Karpas-422 (cell line): ENCODE measurements around the gene LMO1. TPM values are rescaled to one million over a fixed set of nuclear protein-coding genes. Genes with fewer than 3 reads are reported as not detected.

ENCODE experiments used
- DNase-seq: peaks from one replicate; pipeline ENCODE4 v3.0.0-alpha.2; 2015
- H2AFZ ChIP-seq: fragments of 200-600 bp; sonication (generic); 2 replicates; pipeline ENCODE4 v1.6.1; 2014; ENCODE audit warnings: antibody characterized with exemption, low read length, mixed read lengths
- H3K27ac ChIP-seq: fragments of 200-600 bp; sonication (generic); 2 replicates; pipeline ENCODE4 v1.5.1; 2014; ENCODE audit warnings: mild to moderate bottlenecking, low read length, moderate library complexity
- H3K27me3 ChIP-seq: fragments of 200-600 bp; sonication (generic); 2 replicates; pipeline ENCODE4 v1.6.1; 2014; ENCODE audit warnings: low read length, mixed read lengths
- H3K36me3 ChIP-seq: fragments of 200-600 bp; sonication (generic); 2 replicates; pipeline ENCODE4 v1.6.1; 2014; ENCODE audit warnings: low read length, mixed read lengths; ENCODE audit not compliant: insufficient read depth
- H3K4me1 ChIP-seq: fragments of 200-600 bp; sonication (generic); 2 replicates; pipeline ENCODE4 v1.6.1; 2014; ENCODE audit warnings: mild to moderate bottlenecking, low read length, mixed read lengths
- H3K4me2 ChIP-seq: fragments of 200-600 bp; sonication (generic); 2 replicates; pipeline ENCODE4 v1.6.1; 2014; ENCODE audit warnings: low read length, low read depth, mild to moderate bottlenecking; ENCODE audit not compliant: poor library complexity, severe bottlenecking
- H3K4me3 ChIP-seq: fragments of 200-600 bp; sonication (generic); 2 replicates; pipeline ENCODE4 v1.5.1; 2014; ENCODE audit warnings: mild to moderate bottlenecking, antibody characterized with exemption, low read length, mixed read lengths
- H3K79me2 ChIP-seq: fragments of 200-600 bp; sonication (generic); 2 replicates; pipeline ENCODE4 v1.6.1; 2014; ENCODE audit warnings: mild to moderate bottlenecking, low read length, mixed read lengths
- H3K9ac ChIP-seq: fragments of 200-600 bp; sonication (generic); 2 replicates; pipeline ENCODE4 v1.6.0; 2014; ENCODE audit warnings: low read length
- H3K9me2 ChIP-seq: fragments of 200-600 bp; sonication (generic), shearing (Covaris generic); replicated peaks from 2 replicates; pipeline ENCODE4 v1.6.0; 2014; ENCODE audit warnings: mild to moderate bottlenecking, low read length, moderate library complexity; ENCODE audit not compliant: insufficient read depth
- H3K9me3 ChIP-seq: fragments of 300-700, 200-600 bp; sonication (generic); 2 replicates; pipeline ENCODE4 v1.6.1; 2014; ENCODE audit warnings: low read length, mixed read lengths
- H4K20me1 ChIP-seq: fragments of 200-600 bp; sonication (generic); 2 replicates; pipeline ENCODE4 v1.6.1; 2014; ENCODE audit warnings: mild to moderate bottlenecking, antibody characterized with exemption, low read length, low read depth; ENCODE audit not compliant: insufficient read depth
- total RNA-seq: library from RNA; depleted of rRNA; stranded (reverse); fragments of >200 nt; shearing (Covaris generic); gene quantifications from 2 replicates; pipeline ENCODE4 v1.2.3, GENCODE V29; 2014; ENCODE audit warnings: low replicate concordance

The LMO1 gene
- total RNA-seq, 1 experiment from 2014 or later, result not detected

GRCh38 chr11:8259306-8259959, 4.2 kb downstream of the LMO1 start:
- DNase-seq, result no peak
- Histone ChIP-seq H3K4me1 (no peaks in the 10 kb centered on the region), H3K9me3 (no peaks in the 10 kb centered on the region), H3K9me2 (no peaks in the 10 kb centered on the region), H3K79me2 (no peaks in the 10 kb centered on the region), H2AFZ (no peak overlapping the region), H3K27ac (no peak overlapping the region), H3K4me3 (no peak overlapping the region), H3K27me3 (no peaks in the 10 kb centered on the region), H3K4me2 (no peak overlapping the region), H3K36me3 (no peaks in the 10 kb centered on the region), H4K20me1 (no peaks in the 10 kb centered on the region), H3K9ac (no peak overlapping the region)

DNA sequence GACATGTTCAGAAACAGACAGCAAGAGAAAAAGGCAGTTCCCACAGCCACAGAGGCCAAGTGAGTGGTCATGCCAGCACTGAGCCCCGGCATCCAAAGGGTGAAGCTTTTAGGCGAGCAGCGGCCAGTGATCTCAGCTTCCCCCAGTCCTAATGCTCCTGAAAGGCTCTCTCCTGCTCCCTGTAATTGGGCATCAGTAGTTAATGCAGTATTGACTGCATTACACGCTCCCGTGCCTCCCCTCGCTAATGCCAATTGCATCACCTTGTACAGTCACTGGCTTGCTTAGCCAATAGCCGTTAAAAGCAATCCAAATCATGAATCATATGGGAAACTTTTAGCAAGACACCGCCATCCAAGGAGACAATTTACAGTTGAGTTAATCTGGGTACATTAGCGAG, 4.9 kb downstream of the LMO1 start:
- Histone ChIP-seq H3K4me2 (no peak overlapping the region), H3K4me1 (no peaks in the 10 kb centered on the region), H3K27me3 (no peaks in the 10 kb centered on the region), H3K27ac (no peak overlapping the region), H3K79me2 (no peaks in the 10 kb centered on the region), H2AFZ (no peak overlapping the region), H3K36me3 (no peaks in the 10 kb centered on the region), H3K9ac (no peak overlapping the region), H3K9me3 (no peaks in the 10 kb centered on the region), H3K4me3 (no peak overlapping the region), H3K9me2 (no peaks in the 10 kb centered on the region), H4K20me1 (no peaks in the 10 kb centered on the region)
- DNase-seq, result no peak

DNA sequence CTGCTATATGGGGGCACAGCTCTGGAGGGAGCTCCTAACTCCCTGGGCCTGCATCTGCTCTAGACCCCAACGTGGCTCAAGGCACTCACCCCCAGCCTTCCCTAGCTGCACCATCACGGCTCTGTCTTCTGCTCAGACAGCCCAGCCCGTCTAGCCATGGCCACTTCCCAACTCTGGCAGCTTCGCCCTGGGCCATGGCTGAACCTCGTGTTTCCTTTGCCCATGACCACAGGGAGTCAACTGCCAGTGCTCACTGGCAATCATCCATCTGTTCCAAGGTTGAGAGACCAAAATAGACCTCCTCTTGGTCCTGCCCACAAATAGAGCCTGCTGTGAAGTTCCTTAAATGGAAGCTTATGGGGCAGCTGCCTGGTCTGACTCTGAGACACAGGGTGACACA, 5.4 kb downstream of the LMO1 start:
- no peak overlapping the region for H3K9ac ChIP-seq
- no peaks in the 10 kb centered on the region for H3K79me2 ChIP-seq
- no peaks in the 10 kb centered on the region for H4K20me1 ChIP-seq
- no peaks in the 10 kb centered on the region for H3K36me3 ChIP-seq
- no peak for DNase-seq
- no peaks in the 10 kb centered on the region for H3K4me1 ChIP-seq
- H3K4me3 ChIP-seq, result no peak overlapping the region
- no peaks in the 10 kb centered on the region for H3K27me3 ChIP-seq
- H3K9me2 ChIP-seq, result no peaks in the 10 kb centered on the region
- H2AFZ ChIP-seq, result no peak overlapping the region
- H3K9me3 ChIP-seq, result no peaks in the 10 kb centered on the region
- no peak overlapping the region for H3K27ac ChIP-seq
- H3K4me2 ChIP-seq, result no peak overlapping the region

- no peaks in the 10 kb centered on the region for H3K79me2 ChIP-seq
- H3K9me2 ChIP-seq, result no peaks in the 10 kb centered on the region
- no peak overlapping the region for H2AFZ ChIP-seq
- H3K27ac ChIP-seq, result no peak overlapping the region
- no peaks in the 10 kb centered on the region for H3K9me3 ChIP-seq
- H3K36me3 ChIP-seq, result no peaks in the 10 kb centered on the region
- no peak for DNase-seq
- no peaks in the 10 kb centered on the region for H3K27me3 ChIP-seq
- no peaks in the 10 kb centered on the region for H4K20me1 ChIP-seq
- H3K4me3 ChIP-seq, result no peak overlapping the region
- no peak overlapping the region for H3K4me2 ChIP-seq
- no peaks in the 10 kb centered on the region for H3K4me1 ChIP-seq
- no peak overlapping the region for H3K9ac ChIP-seq
Measured at GRCh38 chr11:8257003-8257664, 6.5 kb downstream of the LMO1 start.

GRCh38 chr11:8256271-8257002, 7.2 kb downstream of the LMO1 start:
- no peaks in the 10 kb centered on the region for H3K79me2 ChIP-seq

DNA sequence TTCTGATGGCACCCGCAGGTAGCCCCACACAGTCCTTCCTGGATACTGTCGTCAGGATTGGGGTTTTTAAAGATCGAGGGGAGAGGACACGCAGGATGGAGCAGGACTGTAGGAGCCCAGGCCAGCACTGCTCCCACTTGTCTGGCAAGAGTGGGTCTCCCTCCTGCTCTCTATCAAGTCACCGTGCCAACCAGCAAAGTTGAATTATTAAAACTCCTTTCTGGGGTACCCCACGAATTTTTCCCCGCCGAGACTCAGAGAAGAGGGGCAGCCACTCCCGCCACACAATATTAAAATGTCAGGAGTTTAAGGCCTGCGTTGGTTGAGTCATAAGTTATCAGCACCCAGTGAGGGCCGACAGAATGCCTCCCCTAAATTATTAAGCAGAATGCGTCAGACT, 10.1 kb downstream of the LMO1 start:
- H4K20me1 ChIP-seq, result no peaks in the 10 kb centered on the region
- no peaks in the 10 kb centered on the region for H3K4me1 ChIP-seq
- no peaks in the 10 kb centered on the region for H3K36me3 ChIP-seq
- no peak overlapping the region for H3K27ac ChIP-seq
- H3K4me2 ChIP-seq, result no peak overlapping the region
- H3K9ac ChIP-seq, result no peak overlapping the region
- no peaks in the 10 kb centered on the region for H3K27me3 ChIP-seq
- no peaks in the 10 kb centered on the region for H3K9me2 ChIP-seq
- H3K4me3 ChIP-seq, result no peak overlapping the region
- no peaks in the 10 kb centered on the region for H3K79me2 ChIP-seq
- no peak overlapping the region for H2AFZ ChIP-seq
- H3K9me3 ChIP-seq, result no peaks in the 10 kb centered on the region
- DNase-seq, result no peak

More at GRCh38 chr11:8256271-8257002, 7.2 kb downstream of the LMO1 start:
- no peaks in the 10 kb centered on the region for H3K27me3 ChIP-seq
- no peak for DNase-seq
- H3K9ac ChIP-seq, result no peak overlapping the region
- H4K20me1 ChIP-seq, result no peaks in the 10 kb centered on the region
- H3K9me3 ChIP-seq, result no peaks in the 10 kb centered on the region
- H3K36me3 ChIP-seq, result no peaks in the 10 kb centered on the region
- no peak overlapping the region for H3K27ac ChIP-seq
- no peak overlapping the region for H3K4me3 ChIP-seq
- no peaks in the 10 kb centered on the region for H3K9me2 ChIP-seq
- H2AFZ ChIP-seq, result no peak overlapping the region
- no peaks in the 10 kb centered on the region for H3K4me1 ChIP-seq
- no peak overlapping the region for H3K4me2 ChIP-seq

- H3K27me3 ChIP-seq, result no peaks in the 10 kb centered on the region
- no peak overlapping the region for H3K27ac ChIP-seq
- H3K9me3 ChIP-seq, result no peaks in the 10 kb centered on the region
- no peaks in the 10 kb centered on the region for H3K4me1 ChIP-seq
- no peaks in the 10 kb centered on the region for H3K79me2 ChIP-seq
- no peaks in the 10 kb centered on the region for H3K36me3 ChIP-seq
- H2AFZ ChIP-seq, result no peak overlapping the region
- H3K4me2 ChIP-seq, result no peak overlapping the region
- no peak overlapping the region for H3K4me3 ChIP-seq
- H3K9ac ChIP-seq, result no peak overlapping the region
- DNase-seq, result no peak
- H4K20me1 ChIP-seq, result no peaks in the 10 kb centered on the region
- no peaks in the 10 kb centered on the region for H3K9me2 ChIP-seq
Measured at GRCh38 chr11:8252946-8253345, 10.7 kb downstream of the LMO1 start.

- Histone ChIP-seq H3K79me2 (no peaks in the 10 kb centered on the region), H3K9me2 (no peaks in the 10 kb centered on the region), H3K27me3 (no peaks in the 10 kb centered on the region), H4K20me1 (no peaks in the 10 kb centered on the region), H3K4me3 (no peak overlapping the region), H3K9me3 (no peaks in the 10 kb centered on the region), H3K9ac (no peak overlapping the region), H3K4me2 (no peak overlapping the region), H3K4me1 (no peaks in the 10 kb centered on the region), H3K36me3 (no peaks in the 10 kb centered on the region), H3K27ac (no peak overlapping the region), H2AFZ (no peak overlapping the region)
- no peak for DNase-seq
Measured at GRCh38 chr11:8252388-8252787, 11.3 kb downstream of the LMO1 start.
